GM11168 (cell line): ENCODE measurements around the gene WDR7.

Experiments used
- in situ Hi-C: fragments of 300-500 bp; cut with MboI; formaldehyde crosslinking; loops from one replicate; pipeline ENCODE4 v1.12.0; 2022; ENCODE audit warnings: low sequenced_read_pairs; ENCODE audit not compliant: unreplicated experiment

Gene WDR7

GRCh38 chr18:57054891-57055290, 403.7 kb downstream of the WDR7 start:
- in situ Hi-C loops: no loop called here

GRCh38 chr18:57057890-57058289, 406.7 kb downstream of the WDR7 start:
- in situ Hi-C loops: no loop called here

- in situ Hi-C loops: no loop called here
Observed at GRCh38 chr18:57058734-57059133, 407.6 kb downstream of the WDR7 start.

GRCh38 chr18:57059366-57059765, 408.2 kb downstream of the WDR7 start:
- in situ Hi-C loops: no loop called here

- in situ Hi-C loops: no loop called here
Observed at GRCh38 chr18:57060814-57061213, 409.7 kb downstream of the WDR7 start.

- in situ Hi-C loops: no loop called here
Observed at GRCh38 chr18:57062178-57062577, 411.0 kb downstream of the WDR7 start.

- in situ Hi-C loops: no loop called here
Observed at GRCh38 chr18:57062844-57063243, 411.7 kb downstream of the WDR7 start.

- in situ Hi-C loops: no loop called here
Observed at GRCh38 chr18:57063601-57064103, 412.5 kb downstream of the WDR7 start.

- in situ Hi-C loops: no loop called here
Observed at GRCh38 chr18:57073501-57074187, 422.5 kb downstream of the WDR7 start.

GRCh38 chr18:57075716-57076400, 424.7 kb downstream of the WDR7 start:
- in situ Hi-C loops: no loop called here

- in situ Hi-C loops: no loop called here
Observed at GRCh38 chr18:57077005-57077765, 426.0 kb downstream of the WDR7 start.

GRCh38 chr18:57077786-57078552, 426.8 kb downstream of the WDR7 start:
- in situ Hi-C loops: no loop called here

- in situ Hi-C loops: no loop called here
Observed at GRCh38 chr18:57078614-57079013, 427.5 kb downstream of the WDR7 start.

- in situ Hi-C loops: no loop called here
Observed at GRCh38 chr18:57080479-57080878, 429.3 kb downstream of the WDR7 start.

GRCh38 chr18:57081899-57082298, 430.7 kb downstream of the WDR7 start:
- in situ Hi-C loops: no loop called here

- in situ Hi-C loops: no loop called here
Observed at GRCh38 chr18:57083485-57083884, 432.3 kb downstream of the WDR7 start.

GRCh38 chr18:57084331-57085271, 433.4 kb downstream of the WDR7 start:
- in situ Hi-C loops: no loop called here

- in situ Hi-C loops: no loop called here
Observed at GRCh38 chr18:57085371-57085770, 434.2 kb downstream of the WDR7 start.

- in situ Hi-C loops: no loop called here
Observed at GRCh38 chr18:57086163-57086562, 435.0 kb downstream of the WDR7 start.
